NCI-H2107 treated with DMSO at 0.1 percent for 48 hours (cell line): ENCODE results near the gene NMUR1.
"Not testable (repeated sequence)": the region's sequence is repeated elsewhere in the genome, so short reads cannot be mapped to it uniquely, and the experiment has no call there.

Experiments used
- DNase-seq: peaks from one replicate; lab custom pipeline; 2025; ENCODE audit not compliant: unreplicated experiment; lab: John Stamatoyannopoulos, UW

The NMUR1 gene, protein sequence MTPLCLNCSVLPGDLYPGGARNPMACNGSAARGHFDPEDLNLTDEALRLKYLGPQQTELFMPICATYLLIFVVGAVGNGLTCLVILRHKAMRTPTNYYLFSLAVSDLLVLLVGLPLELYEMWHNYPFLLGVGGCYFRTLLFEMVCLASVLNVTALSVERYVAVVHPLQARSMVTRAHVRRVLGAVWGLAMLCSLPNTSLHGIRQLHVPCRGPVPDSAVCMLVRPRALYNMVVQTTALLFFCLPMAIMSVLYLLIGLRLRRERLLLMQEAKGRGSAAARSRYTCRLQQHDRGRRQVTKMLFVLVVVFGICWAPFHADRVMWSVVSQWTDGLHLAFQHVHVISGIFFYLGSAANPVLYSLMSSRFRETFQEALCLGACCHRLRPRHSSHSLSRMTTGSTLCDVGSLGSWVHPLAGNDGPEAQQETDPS

DNA sequence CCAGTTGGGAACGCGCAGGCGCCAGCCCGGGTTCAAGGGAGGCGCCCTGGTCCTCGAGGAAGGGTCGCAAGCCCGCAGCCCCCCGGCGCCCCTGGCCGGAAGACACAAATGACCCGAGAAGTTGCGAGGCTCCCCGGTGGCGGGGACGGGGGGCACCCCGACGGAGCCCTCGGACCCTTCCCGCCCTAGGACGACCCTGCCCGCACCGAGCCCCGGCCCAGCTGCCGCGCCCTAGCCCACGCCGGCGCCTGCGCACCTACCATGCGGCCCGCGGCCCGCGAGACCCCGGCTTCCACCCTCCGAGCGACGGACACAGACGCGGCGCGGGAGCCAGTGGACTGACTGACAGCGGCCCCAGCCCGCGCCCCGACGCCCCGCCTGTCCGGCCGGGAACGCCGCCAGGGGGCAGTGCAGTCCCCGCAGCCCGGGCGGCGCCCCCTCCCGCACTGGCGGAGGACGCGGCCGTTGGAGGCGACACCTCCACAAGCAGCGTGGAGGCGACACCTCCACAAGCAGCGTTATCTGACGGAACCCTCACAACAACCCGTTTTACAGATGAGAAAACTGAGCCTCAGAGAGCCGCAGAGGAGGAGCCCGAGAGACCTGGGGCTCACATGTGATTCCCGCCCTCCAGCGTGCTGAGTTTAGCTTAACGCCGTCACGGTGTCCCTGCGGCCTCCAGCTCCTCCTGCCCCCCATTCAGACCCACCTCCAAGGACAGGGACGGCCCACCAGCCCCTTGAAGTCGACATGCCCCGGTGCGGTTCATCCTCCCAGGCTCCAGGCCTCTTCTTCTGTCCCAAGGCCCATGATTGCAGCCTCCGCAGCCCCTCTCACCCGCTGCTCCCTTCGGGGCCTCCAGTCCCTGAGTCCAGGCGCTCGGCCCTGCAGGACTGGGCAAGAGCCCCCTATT is at the start of gene NMUR1:
Gene NMUR1, minus strand, starts transcription at position 347 of the 913 bp plus-strand sequence. Its CDS starts 84 bp downstream, at position 263.
- DNase-seq, result no peak

DNA sequence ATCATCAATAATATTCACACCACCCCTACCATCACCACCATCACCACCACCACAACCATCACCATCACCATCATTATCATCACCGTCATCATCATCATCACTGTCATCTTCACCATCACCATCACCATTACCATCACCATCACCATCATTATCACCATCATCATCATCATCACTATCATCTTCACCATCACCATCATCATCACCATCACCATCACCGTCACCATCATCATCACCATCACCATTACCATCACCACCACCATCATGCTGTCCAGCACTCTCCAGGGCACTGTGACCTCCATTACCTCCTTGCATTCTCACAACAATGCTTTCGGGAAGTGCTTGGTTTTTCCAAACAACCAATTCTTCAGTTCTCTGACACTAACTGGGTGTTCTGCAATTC is 49.3 kb upstream of the NMUR1 start:
- DNase-seq, result no peak

DNA sequence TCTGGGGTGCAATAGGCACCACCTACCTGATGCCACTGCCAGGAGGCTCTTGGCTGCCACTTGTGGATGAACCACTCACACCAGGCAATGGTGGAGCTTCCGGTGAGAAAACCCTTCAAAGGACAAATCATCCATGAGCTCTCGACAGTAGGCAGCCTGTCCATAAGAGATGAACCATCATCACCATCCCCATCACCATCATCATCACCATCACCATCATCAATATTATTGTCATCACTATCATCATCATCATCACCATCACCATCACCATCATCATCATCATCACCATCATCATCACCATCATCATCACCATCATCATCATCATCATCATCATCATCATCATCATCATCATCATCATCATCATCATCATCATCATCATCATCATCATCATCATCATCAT is 48.4 kb upstream of the NMUR1 start:
- DNase-seq, result not testable (repeated sequence)

DNA sequence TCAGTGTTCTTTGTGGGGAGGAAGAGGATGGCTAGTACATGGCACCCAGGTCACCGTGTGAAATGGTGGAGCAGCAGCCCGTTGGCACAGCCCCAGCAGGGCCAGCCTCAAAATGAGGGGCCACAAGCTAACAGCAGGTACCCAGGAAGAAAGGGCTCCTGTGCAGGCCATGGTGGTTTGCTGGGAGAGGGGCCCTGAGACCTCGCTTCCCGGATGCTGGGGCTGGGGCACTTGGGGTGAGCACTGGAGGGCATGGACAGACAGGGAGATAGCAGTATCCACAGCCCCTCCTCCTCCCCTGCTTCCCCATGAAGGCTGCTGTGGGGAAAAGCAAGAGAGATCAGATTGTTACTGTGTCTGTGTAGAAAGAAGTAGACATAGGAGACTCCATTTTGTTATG is 46.2 kb upstream of the NMUR1 start:
- no peak for DNase-seq

DNA sequence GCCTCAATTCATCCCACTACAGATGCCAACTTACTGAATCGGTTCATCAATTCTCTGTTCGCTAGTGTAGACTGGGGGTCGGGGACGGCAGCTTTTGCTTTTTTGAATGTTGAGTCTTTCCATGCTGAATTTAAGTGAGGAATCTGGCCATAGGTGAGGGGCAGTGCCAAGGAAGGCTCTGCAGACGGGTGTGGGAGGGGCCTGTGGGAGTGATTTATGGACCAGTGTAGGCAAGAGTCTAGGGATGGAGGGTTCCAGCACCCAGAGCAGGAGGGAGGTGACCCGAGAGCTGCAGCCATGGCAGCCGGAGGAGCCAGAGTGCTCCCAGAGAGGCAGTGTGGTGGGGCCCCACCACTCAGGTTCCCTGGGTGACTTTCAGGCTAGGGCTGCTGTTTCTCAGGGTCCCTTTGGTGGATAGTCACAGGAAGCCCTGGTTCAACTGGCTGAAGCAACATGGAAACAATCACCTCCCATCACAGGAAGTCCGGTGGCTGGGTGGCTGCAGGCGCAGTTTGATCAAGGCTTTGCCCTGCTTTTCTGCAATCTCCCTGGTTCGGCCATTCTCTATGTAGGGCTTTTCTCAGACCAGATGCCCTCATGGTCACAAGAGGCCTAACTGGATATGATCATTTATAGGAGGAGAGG is 45.5 kb upstream of the NMUR1 start:
- DNase-seq, result no peak

DNA sequence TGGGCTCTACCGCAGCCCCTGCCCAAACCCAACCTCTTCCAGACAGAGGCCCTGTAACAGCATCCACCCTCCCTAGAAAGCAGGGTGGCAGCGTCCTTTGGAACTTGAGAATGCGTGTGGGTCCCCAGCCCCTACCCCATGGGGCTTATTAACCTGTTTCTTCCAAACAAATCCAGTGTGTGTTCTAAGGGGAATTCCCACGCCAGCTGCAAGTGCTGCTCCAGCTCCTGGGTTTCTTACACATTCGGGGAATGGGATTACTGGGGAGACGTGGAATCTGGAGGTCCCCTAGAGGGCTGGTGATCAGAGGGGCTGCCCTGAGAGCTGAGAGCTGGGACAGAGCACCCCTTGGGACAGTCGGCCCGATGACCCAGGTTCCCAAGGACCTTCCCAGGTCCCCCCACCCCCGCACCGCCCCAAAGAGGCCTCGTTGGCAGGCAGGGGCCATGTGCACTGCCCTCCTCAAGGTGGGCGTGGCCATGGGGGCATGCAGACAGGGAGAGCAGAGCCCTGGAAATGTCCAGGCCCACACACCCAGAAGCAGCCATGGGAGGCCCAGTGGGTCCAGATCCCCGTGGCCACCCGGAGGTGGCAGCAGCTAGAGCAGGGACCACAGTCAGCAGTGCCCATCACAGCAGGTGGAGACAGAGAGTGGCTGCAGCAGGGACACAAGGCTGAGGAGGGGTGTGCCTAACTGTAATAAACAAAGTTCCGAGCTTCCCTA is 43.6 kb upstream of the NMUR1 start:
- DNase-seq, result no peak

DNA sequence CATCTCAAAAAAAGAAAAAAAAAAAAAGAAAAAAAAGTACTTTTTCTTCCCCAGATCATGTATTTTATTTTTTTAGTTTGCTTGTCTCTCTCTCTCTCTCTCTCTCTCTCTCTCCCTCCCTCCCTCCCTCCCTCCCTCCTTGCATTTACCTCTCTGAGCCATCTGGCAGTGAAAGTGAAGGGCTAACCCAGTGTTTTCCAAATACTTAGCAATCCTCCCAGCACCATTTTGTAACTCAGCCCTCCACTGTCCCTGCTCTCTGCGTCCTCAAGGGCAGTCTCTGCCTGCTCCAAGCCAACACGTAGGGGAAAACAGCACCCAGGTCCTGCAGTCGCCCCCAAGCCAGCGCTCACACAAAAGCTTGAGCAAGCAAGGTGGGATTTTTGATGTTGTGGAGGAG is 42.9 kb upstream of the NMUR1 start:
- DNase-seq, result no peak

DNA sequence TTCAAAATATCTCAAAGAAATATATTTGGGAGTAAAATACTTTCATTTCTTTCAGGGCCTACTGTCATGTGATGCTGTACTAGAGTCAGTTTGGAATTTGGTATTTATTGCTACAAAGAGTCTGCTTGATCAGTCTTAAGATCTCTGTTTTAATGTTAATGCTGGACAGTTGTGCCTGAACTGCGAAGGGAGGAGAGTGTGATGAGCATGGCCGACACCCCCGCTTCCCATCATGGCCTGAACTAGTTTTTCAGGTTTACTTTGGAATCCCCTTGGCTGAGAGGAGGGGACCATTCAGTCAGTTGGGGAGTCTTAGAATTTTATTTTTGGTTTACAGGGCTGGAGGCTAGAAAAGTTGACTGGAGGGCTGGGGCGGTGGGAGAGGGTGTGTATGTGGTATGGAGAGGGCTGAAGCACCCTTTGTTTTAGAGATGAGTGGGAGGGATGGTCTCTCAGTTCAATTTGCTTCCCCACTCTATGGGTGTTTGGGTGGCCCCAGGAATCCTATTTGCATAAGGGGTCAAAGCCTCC is 41.5 kb upstream of the NMUR1 start:
- DNase-seq, result no peak

DNA sequence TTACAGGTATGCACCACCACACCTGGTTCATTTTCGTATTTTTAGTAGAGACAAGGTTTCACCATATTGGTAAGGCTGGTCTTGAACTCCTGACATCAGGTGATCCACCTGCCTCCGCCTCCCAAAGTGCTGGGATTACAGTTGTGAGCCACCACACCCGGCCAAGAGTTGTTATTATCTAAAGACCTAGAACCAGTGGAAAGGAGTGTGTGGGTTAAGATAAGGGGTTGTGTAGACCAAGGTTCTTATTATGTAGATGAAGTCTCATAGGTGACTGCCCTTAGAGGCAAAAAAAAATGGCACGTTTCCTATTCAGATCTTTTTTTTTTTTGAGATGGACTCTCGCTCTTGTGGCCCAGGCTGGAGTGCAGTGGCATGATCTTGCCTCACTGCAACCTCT is 40.7 kb upstream of the NMUR1 start:
- not testable (repeated sequence) for DNase-seq

DNA sequence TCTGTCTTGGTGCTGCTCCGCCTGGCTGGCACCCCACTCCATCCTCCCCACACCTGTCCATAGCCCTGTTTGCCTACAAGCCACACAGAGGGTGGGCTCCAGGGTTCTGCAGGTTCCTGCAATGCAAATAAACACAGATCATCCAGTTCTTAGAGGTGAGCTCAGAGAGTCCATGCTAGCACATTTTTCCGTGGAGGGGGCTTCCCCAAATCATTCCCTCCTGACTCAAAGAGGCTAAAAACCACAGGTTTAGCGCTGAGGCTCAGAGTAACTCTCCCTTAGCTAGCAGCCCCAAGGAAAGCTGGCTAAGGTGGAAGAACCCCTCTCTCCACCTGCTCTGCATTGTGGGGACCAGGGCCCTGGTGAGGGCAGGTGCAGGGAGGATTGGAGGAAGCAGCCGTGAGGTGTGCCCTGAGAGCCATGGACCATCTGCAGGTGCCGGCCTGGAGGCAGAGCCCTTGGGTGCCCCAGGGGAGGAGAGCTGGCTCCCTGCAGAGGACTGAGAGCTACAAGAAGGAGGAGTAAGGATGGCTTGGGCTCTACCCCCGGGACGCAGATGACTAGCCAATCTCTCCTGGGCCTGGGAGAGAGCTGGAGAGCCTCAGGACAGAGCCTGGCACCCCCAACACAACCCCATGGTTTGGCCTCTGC is 38.7 kb upstream of the NMUR1 start:
- peak; percentile 66 for DNase-seq

DNA sequence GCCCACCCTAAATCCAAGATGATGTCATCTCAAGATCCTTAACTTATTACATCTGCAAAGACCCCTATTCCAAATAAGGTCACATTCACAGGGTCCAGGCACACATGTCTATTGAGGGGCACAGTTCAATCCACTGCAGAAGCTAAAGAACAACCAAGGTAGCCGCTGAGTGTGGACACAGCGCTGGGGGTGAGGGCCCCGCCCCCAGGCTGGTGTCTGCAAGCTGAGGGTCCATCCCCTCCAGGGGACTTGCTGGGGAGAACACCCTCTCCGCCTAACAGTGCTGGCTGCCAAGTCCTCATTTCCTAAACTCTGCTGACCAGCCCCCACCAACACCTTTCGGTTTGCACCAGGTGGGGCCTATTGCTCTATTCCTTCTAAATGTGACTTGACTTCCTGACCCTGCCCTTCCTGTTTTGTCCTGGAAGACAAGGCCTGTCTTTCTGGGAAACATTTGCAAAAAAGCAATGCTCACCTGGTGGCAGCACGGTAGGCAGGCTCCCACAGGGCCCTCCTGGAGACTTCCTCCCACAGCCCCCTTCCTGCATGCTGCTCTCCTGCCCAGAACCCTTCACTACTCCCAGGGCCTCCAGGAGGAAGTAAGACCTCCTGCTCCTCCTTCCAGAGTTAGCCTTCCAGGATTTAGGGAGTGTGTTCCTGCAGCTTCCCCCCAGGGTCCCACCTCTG is 38.0 kb upstream of the NMUR1 start:
- DNase-seq, result no peak

DNA sequence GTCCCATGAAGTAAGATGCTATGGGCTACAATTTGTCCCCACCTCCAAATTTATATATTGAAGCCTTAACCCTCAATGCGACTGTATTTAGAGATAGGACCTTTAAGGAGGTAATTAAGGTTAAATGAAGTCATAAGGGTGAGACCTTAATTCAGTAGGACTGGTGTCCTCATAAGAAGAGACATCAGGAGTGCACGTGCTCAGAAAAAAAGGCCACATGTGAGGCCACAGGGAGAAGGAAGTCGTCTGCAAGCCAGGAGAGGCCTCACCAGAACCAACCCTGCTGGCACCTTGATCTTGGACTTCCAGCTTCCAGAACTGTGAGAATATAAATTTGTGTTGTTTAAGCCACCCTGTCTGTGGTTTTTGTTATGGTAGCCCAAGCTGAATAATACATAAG is 36.9 kb upstream of the NMUR1 start:
- DNase-seq, result no peak

DNA sequence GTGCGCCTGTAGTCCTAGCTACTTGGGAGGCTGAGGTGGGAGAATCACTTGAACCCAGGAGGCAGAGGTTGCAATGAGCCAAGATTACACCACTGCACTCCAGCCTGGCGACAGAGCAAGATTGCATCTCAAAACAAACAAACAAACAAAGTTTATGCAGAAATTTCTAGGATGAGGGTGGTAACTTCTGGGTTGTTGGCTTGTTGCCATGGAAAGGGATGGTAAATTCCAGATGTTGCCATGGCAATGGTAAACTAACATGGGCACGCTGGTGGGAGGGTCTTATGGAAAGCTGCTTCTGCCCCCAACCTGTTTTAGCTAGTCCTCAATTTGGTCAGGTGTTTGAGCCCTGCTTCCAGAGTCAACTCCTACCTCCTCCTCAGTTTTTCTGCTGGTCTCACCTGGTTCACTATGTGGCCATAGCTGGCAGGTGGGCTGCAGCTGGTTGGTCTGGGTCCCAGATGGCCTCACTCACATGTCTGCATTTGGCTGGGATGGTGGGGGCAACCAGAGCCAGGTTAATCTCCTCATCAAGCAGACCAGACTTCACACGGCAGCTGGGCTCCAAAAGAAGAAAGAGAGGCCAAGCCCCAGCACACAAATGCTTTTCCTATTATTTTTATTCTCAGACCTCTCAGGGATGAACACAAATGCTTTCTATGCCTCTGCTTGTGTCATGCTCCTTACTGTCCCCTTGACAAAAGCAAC is 35.8 kb upstream of the NMUR1 start:
- no peak for DNase-seq

DNA sequence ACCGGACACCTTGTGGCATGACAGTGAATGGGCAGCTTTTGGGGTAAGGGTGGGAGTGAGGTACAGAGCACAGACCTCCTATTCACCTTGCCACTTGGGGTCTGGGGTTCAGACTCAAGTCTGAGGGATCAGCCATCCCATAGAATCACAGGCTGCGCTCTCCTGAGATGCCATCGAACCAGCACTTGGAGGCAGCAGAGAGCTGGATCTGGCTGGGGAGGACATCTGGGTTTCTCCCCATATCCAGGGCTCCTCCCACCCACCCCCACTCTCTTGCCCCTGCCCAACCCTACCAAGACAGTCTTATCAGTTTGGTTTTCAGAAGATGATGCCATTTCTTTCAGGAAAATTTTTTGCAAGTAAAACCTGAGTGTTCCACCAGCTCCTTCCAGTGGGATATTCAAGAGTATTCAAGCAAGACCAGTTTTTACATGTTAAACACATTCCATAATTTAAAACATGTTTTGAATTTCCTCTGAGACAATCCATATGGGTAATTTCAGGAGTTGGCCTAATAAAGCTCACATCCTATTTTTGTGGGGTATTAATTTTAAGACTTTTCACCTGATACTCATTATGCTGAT is 33.2 kb upstream of the NMUR1 start:
- peak; percentile 18 for DNase-seq

DNA sequence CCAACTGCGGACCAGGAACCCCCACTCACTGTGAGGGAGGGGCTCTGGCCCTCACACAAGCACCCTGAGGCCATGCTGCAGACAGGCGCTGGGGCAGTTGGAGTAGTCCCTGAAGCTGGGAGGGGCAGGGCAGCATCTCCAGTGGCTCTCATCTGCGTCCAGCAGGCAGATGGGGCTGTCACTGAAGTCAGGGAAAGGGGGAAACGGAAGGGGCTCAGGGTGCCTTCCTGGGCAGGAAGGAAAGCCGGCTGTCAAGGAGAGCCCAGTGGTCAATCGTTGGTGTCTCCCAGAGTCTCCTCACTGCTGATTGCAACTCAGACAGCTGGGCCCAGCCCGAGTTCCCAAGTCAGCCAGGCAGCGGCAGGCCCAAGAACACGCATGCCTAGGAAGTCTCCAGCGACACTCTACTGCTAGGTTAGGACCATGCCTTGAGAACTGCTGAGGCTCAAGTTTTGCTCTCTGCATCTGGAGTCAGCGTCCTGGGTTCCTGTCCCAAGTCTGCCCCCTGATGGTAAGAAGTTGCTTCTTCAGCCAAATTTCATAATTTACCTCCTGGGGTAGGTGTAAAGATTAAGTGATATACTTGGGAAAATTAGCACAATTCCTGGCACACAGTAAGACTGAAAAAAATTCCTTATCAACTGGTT is 27.4 kb upstream of the NMUR1 start:
- DNase-seq, result peak; percentile 45

DNA sequence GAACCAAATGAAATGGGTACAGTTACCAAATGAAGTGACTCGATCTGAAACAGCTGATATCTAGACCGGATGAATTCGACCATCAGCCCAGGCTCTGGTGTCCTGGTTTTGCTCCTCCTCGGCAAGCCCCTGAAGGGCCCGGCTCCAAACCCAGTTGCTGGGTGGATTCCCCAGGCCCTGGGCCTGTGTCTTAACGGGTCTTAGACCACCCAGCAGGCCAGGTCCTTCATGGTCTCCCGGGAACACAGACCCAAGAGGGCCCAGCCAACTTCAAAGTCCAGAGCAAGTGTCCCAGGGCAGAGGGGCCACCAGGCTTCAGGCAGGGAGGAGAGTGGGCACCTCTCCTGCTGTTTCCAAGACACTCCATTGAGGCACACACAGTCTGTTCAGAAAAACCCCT is 26.7 kb upstream of the NMUR1 start:
- DNase-seq, result no peak

DNA sequence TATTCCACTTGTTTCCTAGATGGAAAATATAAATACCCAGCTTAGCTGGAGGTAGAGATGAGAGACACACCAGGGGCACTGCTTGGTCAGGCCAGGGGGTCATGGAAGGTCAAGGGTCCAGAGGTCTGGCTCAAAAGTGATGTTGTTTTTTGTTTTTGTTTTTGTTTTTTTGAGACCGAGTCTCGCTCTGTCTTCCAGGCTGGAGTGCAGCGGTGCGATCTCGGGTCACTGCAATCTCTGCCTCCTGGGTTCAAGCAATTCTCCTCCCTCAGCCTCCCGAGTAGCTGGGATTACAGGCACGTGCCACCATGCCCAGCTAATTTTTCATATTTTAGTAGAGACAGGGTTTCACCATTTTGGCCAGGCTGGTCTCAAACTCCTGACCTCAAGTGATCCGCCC is 26.3 kb upstream of the NMUR1 start:
- DNase-seq, result not testable (repeated sequence)
